H1 (cell line): ENCODE measurements around the gene C22orf23. TPM values are rescaled to one million over a fixed set of nuclear protein-coding genes. Genes with fewer than 3 reads are reported as not detected.

ENCODE experiments used
- ATF3 ChIP-seq: IDR thresholded peaks from 2 replicates; pipeline ENCODE4 v1.6.1; 2011; ENCODE audit warnings: low read depth, mild to moderate bottlenecking, low read length; ENCODE audit not compliant: insufficient read depth
- CHD7 ChIP-seq: fragments of 300-600 bp; sonication (generic); IDR thresholded peaks from 2 replicates; pipeline ENCODE4 v1.7.1; 2012; ENCODE audit warnings: low read length, moderate library complexity, mild to moderate bottlenecking, inconsistent platforms; ENCODE audit not compliant: insufficient replicate concordance
- EP300 ChIP-seq, 2 experiments: IDR thresholded peaks; 1 replicate in 1 of 2; 2 replicates in 1 of 2; pipeline ENCODE4 v1.6.1; 2011 to 2012; ENCODE audit warnings: low read depth in 2 of 2, low read length in 2 of 2, mild to moderate bottlenecking in 2 of 2, borderline replicate concordance in 1 of 2, inconsistent platforms in 1 of 2, moderate library complexity in 1 of 2
- POLR2AphosphoS5 ChIP-seq: IDR thresholded peaks from 2 replicates; pipeline ENCODE4 v1.6.1; 2011; ENCODE audit warnings: low read depth, low read length
- polyA plus RNA-seq, 7 experiments: library from polyadenylated mRNA; depleted of rRNA in 3 of 7; stranded (reverse) in 5 of 7; unstranded in 2 of 7; fragments of >200 nt in 5 of 7; fragments of 200-250 nt in 2 of 7; gene quantifications; 1 replicate in 5 of 7; 2 replicates in 1 of 7; 4 replicates in 1 of 7; pipeline versions ENCODE4 v1.2.1 to v1.2.3, GENCODE V29; 2011 to 2013; ENCODE audit warnings: missing spikeins in 2 of 7, mixed read lengths in 2 of 7
- total RNA-seq: library from RNA; stranded (reverse); fragmentation: NEBNext Ultra II Directional; extraction: Animal tissue kit (Norgen Biotek cat#: 25700); gene quantifications from 2 replicates; pipeline ENCODE4 v1.2.1, GENCODE V29; 2021

C22orf23 gene
- total and polyA plus RNA-seq, 2 of the 8 experiments (the other 6 are each of a cell fraction or from before 2014, with no cell fraction given), result 0.50 to 0.54 TPM

GRCh38 chr22:37912171-37912570 is 41.2 kb downstream of the C22orf23 start (continued):
- TF ChIP-seq ATF3 (no peak), CHD7 (no peak), EP300 (IDR thresholded peaks at IDR 0.05; ENCODE audit: borderline replicate concordance in 1 of 2, low read depth in 2 of 2, low read length in 2 of 2) (no peak), POLR2AphosphoS5 (no peak)
